ENCODE data around the gene ADAP2.
A peak's percentile ranks its signal among the peaks of the same experiment; 100 is the strongest.
"Not testable (repeated sequence)": the region's sequence is repeated elsewhere in the genome, so short reads cannot be mapped to it uniquely, and the experiment has no call there.

Gene ADAP2, protein sequence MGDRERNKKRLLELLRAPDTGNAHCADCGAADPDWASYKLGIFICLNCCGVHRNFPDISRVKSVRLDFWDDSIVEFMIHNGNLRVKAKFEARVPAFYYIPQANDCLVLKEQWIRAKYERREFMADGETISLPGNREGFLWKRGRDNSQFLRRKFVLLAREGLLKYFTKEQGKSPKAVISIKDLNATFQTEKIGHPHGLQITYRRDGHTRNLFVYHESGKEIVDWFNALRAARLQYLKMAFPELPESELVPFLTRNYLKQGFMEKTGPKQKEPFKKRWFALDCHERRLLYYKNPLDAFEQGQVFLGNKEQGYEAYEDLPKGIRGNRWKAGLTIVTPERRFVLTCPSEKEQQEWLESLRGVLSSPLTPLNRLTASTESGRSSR

GRCh38 chr17:30921544-30922196 is at the start of gene ADAP2:
TSS of gene ADAP2 (plus strand) at chr17:30921945. CDS start at chr17:30922015, 70 bp downstream.
- peak within 1 kb of the TSS; percentile 80 for H3K4me3 Mint-ChIP-seq
- H3K27me3 Mint-ChIP-seq: peaks cover 47% of the 10 kb centered on the region
- H3K36me3 Mint-ChIP-seq (ENCODE audit: low read depth): no peaks in the 10 kb centered on the region
- H3K4me1 Mint-ChIP-seq (ENCODE audit: low read depth): peaks cover 13% of the 10 kb centered on the region
- no peak within 1 kb of the TSS for H3K27ac Mint-ChIP-seq
- no peaks in the 10 kb centered on the region for H3K9me3 Mint-ChIP-seq

DNA sequence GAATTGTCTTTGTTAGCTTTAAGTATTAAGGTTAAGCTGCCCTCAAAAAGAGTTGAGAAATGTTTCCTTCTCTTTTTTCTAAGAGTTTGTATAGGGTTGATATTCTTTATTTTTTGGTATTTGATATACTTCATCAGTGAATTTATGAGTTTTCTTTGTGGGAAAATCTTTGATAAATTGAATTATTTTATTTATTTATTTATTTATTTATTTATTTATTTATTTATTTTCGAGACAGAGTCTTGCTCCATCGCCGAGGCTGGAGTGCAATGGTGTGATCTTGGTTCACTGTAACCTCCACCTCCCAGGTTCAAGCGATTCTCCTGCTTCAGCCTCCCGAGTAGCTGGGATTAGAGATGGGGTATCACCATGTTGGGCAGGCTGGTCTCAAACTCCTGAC is 35.6 kb upstream of the ADAP2 start:
- no peaks in the 10 kb centered on the region for H3K4me1 Mint-ChIP-seq (ENCODE audit: low read depth)
- H3K36me3 Mint-ChIP-seq (ENCODE audit: low read depth): peaks cover 32% of the 10 kb centered on the region
- no peaks in the 10 kb centered on the region for H3K9me3 Mint-ChIP-seq
- H3K27me3 Mint-ChIP-seq: no peaks in the 10 kb centered on the region
- no peak overlapping the region for H3K4me3 Mint-ChIP-seq
- H3K27ac Mint-ChIP-seq: no peak overlapping the region

DNA sequence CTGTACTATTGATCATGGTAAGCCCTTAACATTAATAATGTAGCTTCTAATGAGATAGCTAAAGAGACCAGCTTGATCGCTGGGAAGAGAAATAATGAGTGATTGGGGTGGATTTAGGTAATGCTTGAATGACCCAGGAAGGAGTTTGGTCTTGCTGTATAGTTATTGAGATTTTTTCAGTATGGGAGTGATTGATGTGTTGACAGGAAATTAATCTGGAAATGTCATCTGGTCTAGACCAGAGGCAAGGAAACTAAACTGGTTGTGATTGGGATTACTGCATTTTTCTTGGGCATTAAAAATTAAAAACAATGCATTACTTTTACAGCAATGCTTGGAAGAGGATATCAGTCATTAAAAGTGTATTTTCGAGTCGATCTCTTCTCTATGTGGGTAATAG is 27.5 kb upstream of the ADAP2 start:
- H3K9me3 Mint-ChIP-seq: no peaks in the 10 kb centered on the region
- H3K36me3 Mint-ChIP-seq (ENCODE audit: low read depth): peaks cover 51% of the 10 kb centered on the region
- no peaks in the 10 kb centered on the region for H3K27me3 Mint-ChIP-seq
- no peak overlapping the region for H3K27ac Mint-ChIP-seq
- H3K4me3 Mint-ChIP-seq: no peak overlapping the region
- H3K4me1 Mint-ChIP-seq (ENCODE audit: low read depth): no peaks in the 10 kb centered on the region

- Mint-ChIP-seq H3K36me3 (ENCODE audit: low read depth) (peaks cover 55% of the 10 kb centered on the region), H3K27ac (no peak overlapping the region), H3K9me3 (no peaks in the 10 kb centered on the region), H3K4me1 (ENCODE audit: low read depth) (peaks cover 5% of the 10 kb centered on the region), H3K27me3 (no peaks in the 10 kb centered on the region), H3K4me3 (no peak overlapping the region)
These were observed 24.4 kb upstream of the ADAP2 start for GRCh38 chr17:30897311-30897710.

- peaks cover 16% of the 10 kb centered on the region for H3K36me3 Mint-ChIP-seq (ENCODE audit: low read depth)
- peak overlapping the region; percentile 77 for H3K27ac Mint-ChIP-seq
- H3K4me1 Mint-ChIP-seq (ENCODE audit: low read depth): peaks cover 44% of the 10 kb centered on the region
- no peaks in the 10 kb centered on the region for H3K9me3 Mint-ChIP-seq
- H3K27me3 Mint-ChIP-seq: no peaks in the 10 kb centered on the region
- peak overlapping the region; percentile 92 for H3K4me3 Mint-ChIP-seq
These were observed 16.0 kb upstream of the ADAP2 start for GRCh38 chr17:30905742-30906100.

DNA sequence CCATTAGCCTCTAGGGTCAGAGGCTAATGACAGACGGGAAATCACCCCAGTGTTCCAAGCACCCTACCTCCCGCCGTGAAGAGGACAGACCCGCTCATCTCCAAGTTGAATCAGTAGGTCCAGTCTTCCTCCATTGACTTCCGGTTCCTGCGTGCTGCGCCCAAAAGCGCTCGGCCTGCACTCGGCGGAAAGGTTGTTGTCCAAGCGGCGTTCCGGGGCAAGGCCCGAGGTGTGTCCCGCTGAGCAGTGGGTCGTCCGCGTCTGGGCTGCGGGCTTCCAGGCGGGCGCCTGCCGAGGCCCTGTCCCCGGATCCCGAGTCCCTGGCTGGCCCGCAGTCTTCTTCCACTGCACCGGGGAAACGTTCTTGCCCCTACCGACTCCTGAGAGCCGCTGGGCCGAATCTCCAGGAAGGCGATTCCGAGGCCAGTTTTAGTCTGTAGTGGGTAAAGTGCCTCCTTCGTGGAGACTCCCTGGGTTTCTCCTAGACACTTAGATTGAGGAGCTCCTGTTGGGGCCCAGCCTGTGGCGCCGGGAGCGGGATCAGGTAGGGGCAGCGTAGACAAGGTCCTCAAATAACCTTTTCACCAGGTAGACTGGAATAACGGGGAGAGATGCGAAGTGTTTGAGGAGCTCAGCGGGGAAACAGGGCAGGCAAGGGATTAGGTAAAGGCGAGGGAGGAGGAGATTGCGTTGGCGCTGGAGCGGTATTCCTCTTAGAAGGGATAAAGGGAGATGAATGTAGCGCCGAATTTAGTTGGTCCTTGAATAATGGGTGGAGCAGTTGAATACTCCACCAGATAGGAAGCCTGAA is 15.4 kb upstream of the ADAP2 start, which contains the start of gene TEFM:
TEFM (minus strand) TSS at position 138 of the 811 bp plus-strand sequence; CDS start at position 98, 40 bp downstream.
- Mint-ChIP-seq H3K27me3 (no peaks in the 10 kb centered on the region), H3K4me1 (ENCODE audit: low read depth) (peaks cover 42% of the 10 kb centered on the region), H3K9me3 (no peaks in the 10 kb centered on the region), H3K27ac (peak within 1 kb of the TSS; percentile 77), H3K4me3 (peak within 1 kb of the TSS; percentile 92), H3K36me3 (ENCODE audit: low read depth) (peaks cover 16% of the 10 kb centered on the region)

DNA sequence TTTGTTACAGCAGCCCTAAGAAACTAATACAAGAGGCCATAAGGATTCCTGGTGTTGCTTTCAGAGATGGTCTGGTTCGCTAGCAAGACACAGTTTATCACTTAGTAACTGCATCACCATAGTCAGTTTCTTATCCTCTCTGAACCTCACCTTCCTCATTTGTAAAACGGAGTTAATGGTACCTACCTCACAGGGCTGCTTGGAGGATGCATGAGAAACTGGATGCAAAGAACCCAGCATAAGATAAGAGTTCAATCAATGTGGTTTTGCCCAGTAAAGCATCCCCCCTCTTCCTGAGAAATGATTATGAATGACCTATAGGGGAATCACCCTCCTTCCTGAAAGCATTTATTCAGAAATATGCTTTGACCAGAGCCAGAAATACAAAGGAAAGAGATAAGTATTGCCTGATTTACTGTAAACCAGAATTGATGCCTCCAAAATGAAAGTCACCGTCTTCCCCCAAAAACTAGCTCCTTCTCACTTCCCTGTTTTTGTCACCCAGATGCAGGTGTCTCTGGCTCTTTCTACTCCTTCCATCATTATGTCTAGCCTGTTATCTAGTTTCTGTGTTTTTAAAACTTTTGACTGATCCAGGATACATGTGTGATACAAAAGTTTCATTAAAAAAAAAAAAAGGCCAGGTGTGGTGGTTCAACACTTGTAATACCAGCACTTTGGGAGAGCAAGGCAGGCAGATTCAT is 12.9 kb upstream of the ADAP2 start:
- H3K4me3 Mint-ChIP-seq: peak overlapping the region; percentile 47
- H3K27me3 Mint-ChIP-seq: no peaks in the 10 kb centered on the region
- no peak overlapping the region for H3K27ac Mint-ChIP-seq
- peaks cover 34% of the 10 kb centered on the region for H3K4me1 Mint-ChIP-seq (ENCODE audit: low read depth)
- H3K36me3 Mint-ChIP-seq (ENCODE audit: low read depth): peaks cover 5% of the 10 kb centered on the region
- H3K9me3 Mint-ChIP-seq: no peaks in the 10 kb centered on the region

- not testable (repeated sequence) for H3K9me3 Mint-ChIP-seq; H3K27me3 Mint-ChIP-seq; H3K27ac Mint-ChIP-seq; H3K36me3 Mint-ChIP-seq (ENCODE audit: low read depth); H3K4me3 Mint-ChIP-seq
- H3K4me1 Mint-ChIP-seq (ENCODE audit: low read depth): peaks cover 27% of the 10 kb centered on the region
These were observed 11.6 kb upstream of the ADAP2 start for GRCh38 chr17:30910151-30910550.

GRCh38 chr17:30913955-30914354 is 7.8 kb upstream of the ADAP2 start:
- Mint-ChIP-seq H3K27me3 (no peaks in the 10 kb centered on the region), H3K9me3 (no peaks in the 10 kb centered on the region), H3K27ac (no peak overlapping the region), H3K4me3 (no peak overlapping the region), H3K4me1 (ENCODE audit: low read depth) (peaks cover 3% of the 10 kb centered on the region), H3K36me3 (ENCODE audit: low read depth) (no peaks in the 10 kb centered on the region)

DNA sequence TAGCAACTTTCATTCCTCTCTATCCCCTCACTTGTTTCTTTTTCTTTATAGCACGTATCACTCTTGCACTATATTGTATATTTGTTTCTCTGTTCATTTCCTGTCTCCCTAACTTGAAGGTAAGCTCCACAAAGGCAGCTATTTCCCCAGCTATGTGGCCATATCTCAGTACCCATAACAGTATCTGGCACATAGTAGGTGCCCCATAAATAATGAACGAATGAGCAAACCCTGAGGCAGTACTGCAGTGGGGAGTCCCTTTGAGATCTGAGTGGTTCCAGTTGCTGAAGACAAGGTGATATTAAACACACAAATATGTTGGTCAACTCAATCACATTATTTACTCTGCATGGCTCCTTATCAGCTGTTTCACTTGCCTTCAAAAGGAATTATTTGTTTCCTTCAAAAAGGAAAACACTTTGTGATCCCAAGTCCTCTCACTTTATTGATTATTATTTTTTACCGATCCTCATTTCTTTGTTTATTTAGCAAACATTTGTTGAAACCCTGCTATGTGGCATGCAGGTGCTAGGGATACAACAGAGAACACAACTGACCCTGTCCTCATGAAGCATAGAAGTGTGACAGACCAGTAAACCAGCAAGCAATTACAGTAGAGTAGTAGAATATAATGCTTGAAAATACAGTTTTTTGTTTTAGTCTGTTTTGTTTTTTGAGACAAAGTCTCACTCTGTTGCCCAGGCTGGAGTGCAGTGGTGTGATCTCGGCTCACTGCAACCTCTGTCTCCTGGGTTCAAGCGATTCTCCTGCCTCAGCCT is 5.7 kb upstream of the ADAP2 start:
- Mint-ChIP-seq H3K27me3 (peaks cover 12% of the 10 kb centered on the region), H3K9me3 (no peaks in the 10 kb centered on the region), H3K27ac (no peak overlapping the region), H3K4me1 (ENCODE audit: low read depth) (peaks cover under 1% of the 10 kb centered on the region), H3K36me3 (ENCODE audit: low read depth) (no peaks in the 10 kb centered on the region), H3K4me3 (no peak overlapping the region)

- Mint-ChIP-seq H3K27me3 (peaks cover 19% of the 10 kb centered on the region), H3K4me1 (ENCODE audit: low read depth) (peaks cover 7% of the 10 kb centered on the region), H3K27ac (no peak overlapping the region), H3K9me3 (no peaks in the 10 kb centered on the region), H3K36me3 (ENCODE audit: low read depth) (no peaks in the 10 kb centered on the region), H3K4me3 (no peak overlapping the region)
These were observed 4.7 kb upstream of the ADAP2 start for GRCh38 chr17:30917050-30917449.

DNA sequence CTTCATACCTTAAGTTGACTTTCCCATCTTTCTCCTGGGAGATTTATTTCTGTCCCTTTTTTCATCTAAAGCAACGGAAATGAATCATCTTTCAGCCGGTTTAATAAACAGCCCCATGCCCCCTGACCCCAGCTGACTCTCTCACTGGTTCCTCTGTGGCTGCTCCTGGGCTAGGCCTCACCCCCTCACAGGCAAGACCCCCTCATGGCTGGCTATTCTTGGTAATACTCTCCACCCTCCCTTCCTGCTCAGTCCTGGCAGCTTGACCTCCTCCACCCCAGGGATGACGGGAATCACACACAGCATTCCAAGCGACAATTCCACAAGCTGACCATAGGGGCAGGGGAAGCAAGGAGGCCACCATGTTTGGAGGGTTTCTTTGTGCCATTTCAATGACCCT is 1.5 kb upstream of the ADAP2 start:
- Mint-ChIP-seq H3K4me3 (no peak overlapping the region), H3K27me3 (peaks cover 34% of the 10 kb centered on the region), H3K4me1 (ENCODE audit: low read depth) (peaks cover 13% of the 10 kb centered on the region), H3K27ac (no peak overlapping the region), H3K36me3 (ENCODE audit: low read depth) (no peaks in the 10 kb centered on the region), H3K9me3 (no peaks in the 10 kb centered on the region)

- Mint-ChIP-seq H3K27me3 (peaks cover 41% of the 10 kb centered on the region), H3K4me1 (ENCODE audit: low read depth) (peaks cover 13% of the 10 kb centered on the region), H3K27ac (no peak overlapping the region), H3K4me3 (peak overlapping the region; percentile 68), H3K9me3 (no peaks in the 10 kb centered on the region), H3K36me3 (ENCODE audit: low read depth) (no peaks in the 10 kb centered on the region)
These were observed 832 bp upstream of the ADAP2 start for GRCh38 chr17:30920683-30921543.
